NCI-H526 (cell line): ENCODE data around the gene KLRG1.
A peak's percentile ranks its signal among the peaks of the same experiment; 100 is the strongest.

Experiments
- DNase-seq, 2 experiments: peaks; one replicate each; lab custom pipeline; 2025; lab: John Stamatoyannopoulos, UW

KLRG1 gene

DNA sequence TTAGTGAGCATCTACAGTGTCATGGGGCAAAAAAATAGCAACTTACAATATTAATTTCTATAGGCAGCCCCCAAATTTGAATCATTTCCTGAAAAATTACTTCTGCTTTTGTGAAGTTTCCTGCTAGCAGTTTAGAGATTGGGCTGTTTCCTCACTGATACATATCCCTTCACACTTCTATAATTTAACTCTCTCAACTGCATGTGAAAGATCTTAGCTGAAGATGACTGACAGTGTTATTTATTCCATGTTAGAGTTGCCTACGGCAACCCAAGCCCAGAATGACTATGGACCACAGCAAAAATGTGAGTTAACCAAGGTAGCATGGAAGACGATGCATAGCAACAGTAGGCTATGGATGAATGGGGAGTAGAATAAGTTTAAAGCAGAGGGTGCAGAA, at the start of gene KLRG1:
Gene KLRG1, plus strand, starts transcription at position 134 of the 400 bp plus-strand sequence. Its CDS starts 90 bp downstream, at position 224.
- DNase-seq, result no peak

DNA sequence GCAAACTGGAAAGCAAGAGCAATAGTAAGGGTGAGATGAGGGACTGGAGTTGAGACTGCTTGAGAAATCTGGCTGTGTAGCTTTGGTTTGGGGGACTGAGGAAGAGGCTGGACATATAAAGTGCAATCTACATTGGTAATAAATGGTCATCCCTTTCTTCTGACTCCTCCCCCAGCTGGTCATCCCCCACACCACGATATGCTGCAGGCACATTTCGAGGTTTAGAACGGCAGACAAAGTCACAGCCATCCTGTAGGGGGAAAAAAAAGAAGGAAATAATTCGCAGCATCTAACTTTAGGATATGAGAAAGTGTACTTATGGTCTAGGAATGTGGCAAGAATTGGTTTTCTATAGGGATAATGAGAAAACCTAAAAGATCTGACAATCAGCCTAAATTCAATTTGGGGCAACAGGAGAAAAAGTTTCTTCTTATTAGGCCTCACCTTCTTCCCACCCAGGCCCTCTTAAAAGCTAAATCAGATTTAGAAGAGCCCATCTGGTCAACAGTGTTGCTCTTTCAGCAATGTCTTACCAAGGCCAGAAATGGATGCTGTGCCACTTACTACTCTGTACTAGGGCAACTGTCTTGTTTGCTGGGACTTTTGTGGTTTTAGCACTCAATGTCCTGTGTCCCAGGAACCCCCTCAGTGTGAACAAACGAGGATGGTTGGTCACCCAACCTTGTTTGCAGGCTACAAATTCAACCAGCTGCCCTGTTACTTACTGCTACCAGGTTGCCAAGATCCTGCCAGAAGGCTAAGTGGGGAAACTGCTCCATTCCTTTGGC, 47.5 kb upstream of the KLRG1 start:
- DNase-seq, result no peak

DNA sequence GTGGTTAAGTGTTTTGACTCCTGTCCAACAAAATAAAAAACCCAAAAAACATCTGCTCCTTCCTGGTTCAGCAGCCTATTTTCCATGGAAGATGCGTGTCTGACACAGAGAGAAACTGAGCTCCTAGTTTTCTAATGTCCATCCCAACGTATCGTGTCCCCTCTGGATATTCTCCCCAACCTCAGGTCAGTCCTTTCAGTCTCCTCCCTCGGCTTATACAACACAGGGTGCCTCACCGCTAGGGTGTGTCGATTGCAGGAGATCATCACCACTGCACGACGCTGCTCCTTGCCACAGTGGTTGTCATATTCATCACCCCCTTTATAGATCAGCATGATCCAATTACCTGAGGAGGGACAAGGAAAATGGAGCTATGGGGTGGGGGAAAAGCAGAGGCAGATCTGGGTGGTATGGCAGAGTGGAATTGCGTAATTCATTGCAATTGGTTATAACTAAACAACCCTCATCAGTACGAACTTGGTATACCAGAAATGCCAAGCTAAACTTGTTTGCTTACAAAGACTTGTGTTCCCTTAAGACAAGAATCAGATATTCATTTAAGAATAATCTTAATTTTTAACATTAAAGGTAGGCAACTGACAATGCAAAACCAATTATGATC, 45.7 kb upstream of the KLRG1 start:
- DNase-seq, result no peak

DNA sequence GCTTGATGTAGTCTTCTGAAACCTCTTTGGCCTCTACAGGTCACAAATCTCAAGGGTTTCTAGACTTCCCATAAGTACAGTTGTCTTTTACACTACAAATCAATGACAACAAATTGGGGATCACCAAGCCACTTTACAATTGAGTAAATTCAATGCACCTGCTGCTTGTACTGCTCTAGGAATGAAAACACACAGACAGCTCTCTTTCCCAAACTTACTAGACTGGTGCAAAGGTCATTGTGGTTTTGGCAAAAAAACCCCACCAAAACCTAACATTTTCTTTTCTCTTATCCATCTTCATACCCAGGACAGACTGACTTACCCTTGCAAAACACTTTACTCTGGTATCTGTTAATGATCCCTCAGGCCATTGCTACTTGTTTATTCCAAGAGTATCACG, 42.6 kb upstream of the KLRG1 start:
- no peak for DNase-seq

DNA sequence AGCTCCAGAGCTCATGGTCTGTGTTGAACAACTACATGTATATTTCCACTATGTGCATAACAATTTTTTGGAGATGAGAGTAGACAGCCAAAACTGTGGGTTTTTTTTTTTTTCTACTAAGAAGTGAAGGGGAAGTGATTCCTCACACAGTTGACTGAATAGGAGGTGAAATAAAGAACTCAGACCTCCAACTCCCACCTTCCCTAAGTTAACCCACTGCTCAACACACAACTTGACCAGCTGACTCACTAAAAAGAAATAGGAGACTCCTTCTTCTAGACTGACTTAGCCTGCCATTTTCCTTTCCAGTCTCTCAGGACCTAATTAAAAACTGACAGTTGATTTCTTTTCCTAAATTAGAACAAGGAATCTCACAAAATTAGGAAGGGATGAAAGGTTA, 41.6 kb upstream of the KLRG1 start:
- no peak for DNase-seq

DNA sequence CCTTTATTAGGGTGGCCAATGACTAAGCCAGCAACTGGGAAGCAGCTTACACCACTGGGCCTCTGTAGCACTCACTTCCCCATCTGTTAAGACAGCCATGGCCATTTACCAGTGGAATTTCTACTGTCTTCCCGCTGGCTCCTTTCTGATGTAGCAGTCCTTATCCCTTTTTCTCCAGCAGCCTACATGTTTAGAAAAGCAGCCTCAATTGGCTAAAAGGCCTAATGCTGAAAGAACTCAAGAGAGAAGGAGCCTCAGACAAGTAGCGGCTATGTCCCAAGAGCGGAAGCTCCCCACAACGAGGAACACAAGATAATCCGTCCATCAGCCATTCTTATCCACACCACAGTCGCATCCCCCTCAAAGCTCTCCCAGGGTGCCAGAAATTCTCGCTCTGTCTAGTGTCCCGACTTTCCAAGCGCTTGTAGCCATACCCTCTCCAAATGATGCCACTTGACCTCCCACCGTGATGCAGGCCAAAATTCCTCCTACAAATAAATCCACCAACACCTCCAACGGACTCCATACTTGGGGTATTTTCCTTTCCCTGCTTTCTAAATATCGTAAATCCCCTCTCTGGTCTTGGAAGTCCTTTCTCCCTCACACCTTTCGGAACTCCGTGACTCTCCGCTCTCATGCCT, 40.5 kb upstream of the KLRG1 start:
- DNase-seq, result peak; percentile 15 to 25

DNA sequence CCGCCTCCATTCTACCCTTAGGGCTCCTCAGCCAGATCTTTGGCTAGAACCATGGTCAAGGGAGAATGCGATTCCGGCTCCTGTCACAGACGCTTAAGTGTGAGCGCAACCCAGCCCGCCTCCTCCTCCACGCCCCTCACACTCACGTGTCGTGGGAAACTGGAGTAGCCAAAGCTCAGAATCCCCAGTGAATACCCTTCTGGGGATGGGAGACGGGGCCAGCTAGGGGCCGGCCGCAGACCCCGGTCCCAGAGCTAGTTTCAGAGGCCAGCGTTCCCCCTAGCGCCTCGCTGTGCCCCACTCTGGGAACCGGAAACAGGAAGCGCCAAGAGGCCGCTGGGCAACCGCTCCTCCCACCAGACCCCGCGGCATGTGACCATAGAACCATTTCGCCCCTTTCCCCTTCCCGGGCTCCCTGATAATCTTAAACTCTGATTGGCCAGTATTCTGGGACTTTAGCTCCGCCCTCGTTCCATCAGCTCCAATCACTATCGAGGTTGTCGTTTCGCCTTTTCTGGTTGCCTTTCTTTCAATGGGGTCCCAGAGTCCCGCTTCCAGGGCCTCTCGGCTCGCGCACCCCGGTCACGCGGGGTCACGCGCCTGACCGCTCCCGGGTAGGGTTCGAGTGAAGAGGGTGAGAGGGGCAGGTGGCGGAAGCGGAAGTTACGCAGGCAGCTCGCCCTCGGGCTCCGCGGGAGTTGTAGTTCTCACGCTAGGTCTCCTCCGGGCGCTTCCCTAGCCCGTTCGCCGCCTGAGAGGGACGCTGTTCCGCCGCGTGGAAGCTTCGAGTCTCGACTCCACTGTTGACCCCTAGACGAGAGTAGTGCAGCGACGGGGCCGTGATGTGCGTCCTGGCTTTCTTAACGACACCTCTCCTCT, 39.8 kb upstream of the KLRG1 start, which contains the start of gene M6PR:
Gene M6PR, minus strand, starts transcription at position 304 of the 879 bp plus-strand sequence. CDS start 3,241 bp downstream, outside the sequence.
- peak; percentile 97 to 99 for DNase-seq

DNA sequence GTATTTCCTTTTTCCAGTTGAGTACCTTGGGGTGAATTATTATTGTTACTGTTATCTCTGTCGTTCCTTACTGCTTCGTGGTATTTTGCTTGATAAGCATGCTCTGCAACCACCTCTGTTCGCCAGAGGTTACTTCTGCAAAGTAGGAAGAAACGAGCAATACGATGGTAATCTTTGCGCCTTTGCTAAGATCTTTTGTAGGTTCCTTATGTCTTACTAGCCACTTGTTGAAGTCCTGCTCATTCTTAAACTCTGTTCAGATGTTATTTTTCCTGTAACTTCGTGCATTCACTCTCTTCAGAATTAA, 39.2 kb upstream of the KLRG1 start:
- no peak for DNase-seq

DNA sequence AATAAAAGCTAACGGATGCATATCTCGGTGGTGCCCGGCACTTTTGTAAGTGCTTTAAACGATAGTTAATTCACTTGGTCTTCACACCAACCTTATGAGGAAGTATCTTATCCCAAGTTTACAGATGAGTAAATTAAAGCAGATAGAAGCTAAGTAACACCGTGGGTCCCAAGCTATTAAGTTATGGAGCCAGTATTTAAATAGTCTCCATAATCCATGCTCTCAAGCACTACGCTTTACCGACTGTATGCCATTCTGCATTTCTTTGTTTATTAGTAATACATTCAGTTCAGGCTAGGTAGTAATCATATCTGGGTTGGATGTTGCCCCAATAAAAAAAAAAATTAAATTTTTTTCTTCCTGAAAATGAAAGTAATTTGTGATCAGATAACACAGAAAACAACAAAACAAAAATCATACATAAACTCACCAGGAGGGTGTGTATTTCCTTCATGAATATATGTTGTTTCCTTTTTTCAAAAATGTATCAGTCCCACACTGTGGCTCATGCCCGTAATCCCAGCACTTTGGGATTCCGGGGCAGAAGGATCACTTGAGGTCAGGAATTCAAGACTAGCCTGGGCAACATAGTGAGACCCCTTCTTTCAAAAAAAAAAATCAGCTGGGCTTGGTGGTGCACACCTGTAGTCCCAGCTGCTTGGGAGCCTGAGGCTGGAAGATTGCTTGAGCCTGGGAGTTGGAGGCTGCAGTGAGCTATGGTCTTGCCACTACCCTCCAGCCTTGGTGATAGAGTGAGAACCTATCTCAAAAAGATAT, 38.5 kb upstream of the KLRG1 start:
- DNase-seq, result peak in 1 of 2 experiments; percentile 2

DNA sequence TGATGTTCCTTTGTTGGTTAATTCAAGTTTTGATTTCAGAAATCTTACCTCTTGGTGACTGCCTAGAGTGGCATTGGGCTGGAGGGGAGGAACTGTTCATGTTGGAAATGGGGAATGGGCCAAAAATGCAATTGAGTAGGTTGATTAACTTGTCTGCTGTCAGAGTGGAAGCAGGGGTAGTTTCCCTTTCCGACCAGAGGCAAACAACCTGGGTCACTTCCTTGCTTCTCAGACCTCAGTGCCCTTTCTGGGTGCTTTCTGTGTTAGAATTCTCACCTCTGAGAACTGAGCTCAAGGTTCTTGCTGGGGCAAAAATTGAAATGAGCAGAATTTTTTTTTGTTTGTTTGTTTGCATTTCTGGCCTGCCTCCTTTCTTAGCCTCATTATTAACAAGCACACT, 37.6 kb upstream of the KLRG1 start:
- DNase-seq, result no peak

DNA sequence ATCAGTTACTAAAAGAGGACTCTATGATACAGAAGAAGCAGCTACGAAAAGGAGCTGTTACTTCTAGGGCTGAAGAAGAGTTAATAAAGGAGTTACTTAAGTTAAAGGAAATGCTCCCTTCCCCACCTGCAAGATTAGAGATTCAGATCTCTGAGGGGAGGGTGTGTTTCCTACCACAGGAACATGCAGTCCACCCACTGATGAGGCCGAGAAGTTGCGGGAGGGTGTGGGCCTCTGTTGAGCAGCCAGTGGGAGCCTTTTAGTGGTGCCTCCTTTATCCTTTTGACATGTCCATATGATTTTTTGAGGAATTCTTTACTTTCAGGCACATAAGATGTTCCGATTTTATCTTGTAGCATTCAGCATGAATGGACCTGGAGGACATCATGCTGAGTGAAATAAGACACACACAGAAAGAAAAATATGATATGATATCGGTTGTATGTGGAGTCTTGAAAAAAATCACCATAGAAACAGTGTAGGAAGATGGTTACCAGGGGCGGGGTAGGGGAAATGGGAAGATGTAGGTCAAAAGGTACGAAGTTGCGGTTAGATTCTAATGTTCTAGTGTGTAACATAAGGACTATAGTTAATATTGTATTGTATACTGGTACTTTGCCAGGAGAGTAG, 35.5 kb upstream of the KLRG1 start:
- DNase-seq, result no peak

DNA sequence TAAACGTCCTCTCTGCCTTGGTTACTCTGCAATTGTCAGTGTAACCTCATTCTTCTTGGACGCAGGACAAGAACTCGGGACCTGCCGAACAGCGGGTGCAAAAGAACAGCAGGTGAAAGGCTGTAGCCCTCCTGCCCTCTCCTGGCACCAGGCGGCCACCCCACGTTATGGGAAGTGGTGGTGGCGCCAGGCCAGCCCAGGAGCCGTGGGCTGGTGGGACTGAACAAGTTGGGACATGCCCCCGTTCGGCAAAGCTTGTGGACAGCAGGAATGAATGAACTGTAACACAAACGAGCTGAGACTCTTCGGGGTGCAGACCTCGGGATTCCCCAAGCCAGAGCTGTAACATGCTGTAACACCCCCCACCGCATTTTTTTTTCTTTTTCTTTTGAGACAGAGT, 33.3 kb upstream of the KLRG1 start:
- DNase-seq, result no peak

DNA sequence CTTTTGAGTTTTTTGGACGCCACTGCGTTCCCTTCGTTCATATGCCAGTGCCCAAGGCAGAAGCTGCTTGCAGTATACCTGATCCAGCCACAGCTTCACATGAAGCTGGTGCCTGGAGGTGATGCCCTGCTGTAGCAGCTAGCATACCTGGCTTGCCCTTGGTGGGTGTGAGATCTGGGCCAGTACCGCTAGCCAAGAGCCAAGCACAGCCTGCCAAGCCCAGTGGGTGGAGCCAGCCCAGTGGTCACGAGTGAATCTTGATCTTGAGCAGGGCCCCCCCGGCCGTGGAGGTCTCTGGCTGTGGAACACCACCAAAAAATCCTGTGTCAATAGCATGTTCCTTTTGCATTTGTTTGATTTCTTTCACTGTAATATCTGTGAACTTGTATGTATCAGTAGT, 32.6 kb upstream of the KLRG1 start:
- DNase-seq, result no peak

DNA sequence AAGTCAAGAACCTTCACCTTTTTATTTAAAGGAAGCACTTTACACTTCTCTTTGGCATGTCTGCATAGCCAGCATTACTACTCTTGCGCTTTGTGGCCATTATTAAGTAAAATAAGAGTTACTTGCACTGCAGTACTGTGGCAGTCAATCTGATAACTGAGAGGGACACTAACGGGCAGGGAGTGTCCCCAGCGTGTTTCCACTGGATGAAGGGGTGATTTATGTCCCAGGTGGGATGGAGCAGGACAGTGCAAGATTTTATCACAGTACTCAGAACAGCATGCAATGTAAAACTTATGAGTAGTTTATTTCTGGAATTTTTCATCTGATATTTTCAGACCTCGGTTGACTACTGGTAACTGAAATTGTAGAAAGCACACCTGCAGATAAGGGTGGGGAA, 31.8 kb upstream of the KLRG1 start:
- DNase-seq, result no peak

DNA sequence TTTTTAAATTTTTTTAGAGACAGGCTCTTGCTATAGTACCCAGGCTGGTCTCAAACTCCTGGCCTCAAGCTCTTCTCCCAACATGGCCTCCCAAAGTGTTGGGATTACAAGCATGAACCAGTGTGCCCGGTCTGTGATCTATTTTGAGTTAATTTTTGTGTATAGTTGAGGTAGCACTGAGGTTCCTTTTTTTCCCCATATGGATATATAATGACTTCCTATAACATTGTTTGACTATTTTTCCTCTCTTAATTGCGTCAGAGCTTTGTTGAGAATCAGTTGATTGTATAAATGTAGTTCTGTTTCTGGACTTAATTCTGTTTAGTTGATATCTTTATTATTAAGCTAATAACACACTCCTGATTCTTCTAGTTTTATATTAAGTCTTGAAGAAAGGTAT, 31.3 kb upstream of the KLRG1 start:
- no peak for DNase-seq

DNA sequence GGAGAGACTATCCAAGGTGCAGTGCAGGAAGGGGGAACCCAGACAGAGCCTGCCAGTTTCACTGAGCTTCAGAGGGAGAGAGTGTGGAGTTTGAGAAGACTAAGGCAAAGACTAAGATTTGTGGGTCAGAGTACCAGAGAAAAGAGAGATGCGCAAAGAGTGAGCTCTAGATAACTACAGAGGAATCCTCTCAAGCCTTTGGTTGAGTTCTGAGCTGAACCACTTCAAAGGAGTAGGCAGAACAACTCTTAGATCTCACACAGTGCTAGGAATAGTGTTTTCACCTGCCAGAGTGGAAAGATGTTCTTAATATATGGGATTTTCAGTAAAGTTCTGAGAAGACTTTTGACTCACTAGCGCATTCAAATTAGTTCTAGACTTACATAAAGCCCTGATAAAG, 29.2 kb upstream of the KLRG1 start:
- no peak for DNase-seq

DNA sequence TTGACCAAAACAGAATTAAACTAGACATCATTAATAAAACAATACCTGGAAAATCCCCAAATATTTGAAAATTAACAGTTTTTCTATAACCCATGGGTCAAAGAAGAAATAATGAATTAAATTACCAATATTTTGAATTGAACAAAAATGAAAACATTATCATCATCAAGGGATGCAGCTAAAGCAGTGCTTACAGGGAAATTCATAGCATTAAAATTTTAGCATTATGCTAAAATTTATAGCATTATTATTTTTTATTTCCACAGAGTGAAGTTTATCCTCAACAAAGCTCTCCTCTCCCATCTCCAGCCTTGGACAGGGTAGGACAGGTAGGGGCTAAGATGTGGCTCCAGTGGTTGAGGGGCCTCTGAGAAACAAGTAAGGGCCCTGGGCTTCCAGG, 20.6 kb upstream of the KLRG1 start:
- DNase-seq, result no peak

DNA sequence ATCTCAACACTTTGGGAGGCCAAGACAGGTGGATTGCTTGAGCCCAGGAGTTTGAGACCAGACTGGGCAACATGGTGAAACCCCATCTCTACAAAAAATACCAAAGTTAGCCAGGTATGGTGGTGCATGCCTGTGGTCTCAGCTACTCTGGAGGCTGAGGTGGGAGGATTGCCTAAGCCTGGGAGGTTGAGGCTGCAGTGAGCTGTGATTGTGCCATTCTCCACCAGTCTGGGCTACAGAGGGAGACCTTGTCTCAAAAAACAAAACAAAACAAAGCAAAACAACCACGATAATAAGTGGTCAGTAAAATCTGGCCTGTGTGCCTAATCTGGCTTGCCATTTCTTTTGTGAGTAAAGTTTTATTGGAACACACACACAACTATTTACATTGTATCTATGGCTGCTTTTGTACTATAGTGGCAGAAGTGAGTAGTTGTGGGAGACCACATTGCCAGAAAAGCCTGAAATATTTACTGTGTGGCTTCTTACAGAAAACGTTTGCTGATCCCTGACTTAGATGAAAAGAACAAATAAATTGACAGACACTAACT, 19.4 kb upstream of the KLRG1 start:
- DNase-seq, result no peak

DNA sequence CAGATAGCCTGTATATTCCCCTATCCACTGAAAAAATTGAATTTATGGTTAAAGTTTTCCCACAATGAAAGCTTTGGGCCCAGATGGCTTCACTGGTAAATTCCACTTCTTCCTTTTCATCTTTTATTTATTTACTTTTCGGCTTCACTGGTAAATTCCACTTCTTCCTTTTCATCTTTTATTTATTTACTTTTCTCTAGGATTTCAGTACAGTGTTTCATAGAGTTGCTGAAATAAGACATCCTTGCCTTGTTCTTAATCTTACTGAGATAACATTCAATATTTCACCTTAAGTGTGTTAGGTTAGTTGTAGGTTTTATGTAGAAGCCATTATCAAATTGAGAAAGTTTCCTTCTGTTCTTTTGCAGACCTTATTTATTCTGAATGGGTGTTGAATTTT, 18.9 kb upstream of the KLRG1 start:
- DNase-seq, result no peak

DNA sequence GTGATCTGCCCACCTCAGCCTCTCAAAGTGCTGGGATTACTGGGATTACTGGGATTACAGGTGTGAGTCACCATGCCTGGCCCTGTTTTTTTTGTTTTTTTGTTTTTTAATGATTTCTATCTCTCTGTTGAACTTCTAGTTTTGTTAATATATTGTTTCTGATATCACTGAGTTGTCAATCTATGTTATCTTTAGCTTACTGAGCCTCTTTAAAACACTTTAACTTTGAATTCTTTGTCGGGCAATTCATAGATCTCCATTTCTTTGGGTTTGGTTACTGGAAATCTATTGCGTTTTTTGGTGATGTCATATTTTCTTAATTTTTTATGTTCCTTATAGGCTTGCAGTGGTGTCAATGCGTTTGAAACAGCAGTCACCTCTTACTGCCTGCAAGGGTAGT, 9.2 kb upstream of the KLRG1 start:
- no peak for DNase-seq
